GM12892 (cell line): ENCODE measurements around the gene PPM1L.

Experiments used
- POLR2A ChIP-seq: IDR thresholded peaks from 2 replicates; pipeline ENCODE4 v1.6.1; 2011; ENCODE audit warnings: low read depth, low read length, control low read depth
- POLR2AphosphoS5 ChIP-seq: IDR thresholded peaks from 2 replicates; pipeline ENCODE4 v1.6.1; 2011; ENCODE audit warnings: low read depth, low read length, control low read depth

DNA sequence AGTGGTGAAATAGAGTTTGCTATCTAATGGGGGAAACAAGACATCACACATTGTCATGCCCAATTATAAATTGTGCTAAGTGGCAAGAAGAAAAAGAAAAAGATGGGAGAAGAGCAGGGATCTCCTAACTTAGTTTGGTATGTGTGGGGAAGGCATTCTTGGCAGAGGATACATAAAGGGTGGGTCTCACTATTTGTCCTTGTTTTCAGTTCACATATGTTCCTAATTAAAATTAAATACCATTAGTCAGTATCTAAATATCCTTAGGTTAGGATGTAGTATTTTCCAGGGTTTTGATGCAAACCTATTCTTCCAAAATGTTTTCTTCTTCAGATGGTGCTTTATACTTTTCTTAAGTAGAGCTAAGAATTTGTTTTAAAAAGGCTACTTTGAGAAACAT is 175.4 kb downstream of the PPM1L start:
- TF ChIP-seq POLR2AphosphoS5 (no peak), POLR2A (no peak)
